GM12878 (cell line): ENCODE measurements around the gene MGAT4B. TPM values are rescaled to one million over a fixed set of nuclear protein-coding genes. Genes with fewer than 3 reads are reported as not detected.

Experiments
- ATAC-seq: fragments of 200-7000 bp; cut with Tn5 transposase; 3 replicates; pipeline ENCODE4 v1.9.1; 2020; ENCODE audit warnings: mild to moderate bottlenecking, moderate library complexity
- BruUV-seq: library from RNA; stranded (reverse); fragments of 400-500 nt; replicated peaks from 2 replicates; lab custom pipeline; 2021; lab: Mats Ljungman, UMichigan
- CTCF ChIA-PET: fragments of 300-600 bp; sonication (Branson Sonifier 250); formaldehyde crosslinking; extraction: SDS; loops from one replicate; lab custom pipeline; 2021; ENCODE audit warnings: inconsistent platforms; lab: Yijun Ruan, JAX
- POLR2A ChIA-PET: fragments of 350-600 bp; formaldehyde crosslinking; extraction: SDS; loops from one replicate; lab custom pipeline; 2021; ENCODE audit warnings: inconsistent platforms; lab: Charles Lee
- RAD21 ChIA-PET: fragments of 300-600 bp; sonication (Branson Sonifier 250); formaldehyde crosslinking; loops from one replicate; lab custom pipeline; 2023; ENCODE audit warnings: antibody characterized with exemption; ENCODE audit not compliant: unreplicated experiment; lab: Charles Lee
- SMC1A ChIA-PET: fragments of 300-600 bp; sonication (Branson Sonifier 250); formaldehyde crosslinking; loops from one replicate; lab custom pipeline; 2023; ENCODE audit not compliant: unreplicated experiment, uncharacterized antibody; lab: Charles Lee
- DNase-seq: peaks from one replicate; pipeline ENCODE4 v3.0.0-alpha.2; 2011; ENCODE audit warnings: low read depth, low spot score
- FAIRE-seq: peaks from 3 replicates; lab custom pipeline; 2011; peaks lifted over from hg19 to GRCh38; lab: Jason Lieb, UNC
- H2AFZ ChIP-seq: 2 replicates; pipeline ENCODE4 v1.6.0; 2011; ENCODE audit warnings: low read depth, low read length, control low read depth; ENCODE audit not compliant: control insufficient read depth
- H3K27ac ChIP-seq: 2 replicates; pipeline ENCODE4 v1.5.1; 2011; ENCODE audit warnings: control low read depth; ENCODE audit not compliant: control insufficient read depth, insufficient read depth
- H3K27me3 ChIP-seq, 2 experiments: replicated peaks in 1 of 2; 2 replicates each; pipeline versions ENCODE4 v1.6.0 to v1.6.1; 2011; ENCODE audit warnings: low read length in 1 of 2; ENCODE audit not compliant: control insufficient read depth in 2 of 2, insufficient read depth in 2 of 2
- H3K36me3 ChIP-seq, 2 experiments: 2 replicates each; pipeline ENCODE4 v1.5.1; 2011; ENCODE audit warnings: low read length in 1 of 2; ENCODE audit not compliant: control insufficient read depth in 2 of 2, insufficient read depth in 2 of 2
- H3K4me1 ChIP-seq: 2 replicates; pipeline ENCODE4 v1.6.1; 2011; ENCODE audit warnings: mild to moderate bottlenecking, low read length, moderate library complexity, mixed read lengths; ENCODE audit not compliant: control insufficient read depth, insufficient read depth
- H3K4me2 ChIP-seq: 2 replicates; pipeline ENCODE4 v1.6.0; 2011; ENCODE audit warnings: control low read depth; ENCODE audit not compliant: control insufficient read depth, insufficient read depth
- H3K4me3 ChIP-seq: fragments of 200-600 bp; sonication (generic); 2 replicates; pipeline ENCODE4 v1.5.1; 2016
- H3K79me2 ChIP-seq: 2 replicates; pipeline ENCODE4 v1.6.0; 2011; ENCODE audit warnings: low read length; ENCODE audit not compliant: control insufficient read depth, insufficient read depth
- H3K9ac ChIP-seq: 2 replicates; pipeline ENCODE4 v1.8.0; 2011; ENCODE audit warnings: low read length, control low read depth, mixed read lengths; ENCODE audit not compliant: control insufficient read depth, insufficient read depth
- H3K9me3 ChIP-seq: replicated peaks from 3 replicates; pipeline ENCODE4 v1.5.1; 2011; ENCODE audit warnings: mild to moderate bottlenecking, low read length; ENCODE audit not compliant: control insufficient read depth, insufficient read depth
- H4K20me1 ChIP-seq: 2 replicates; pipeline ENCODE4 v1.6.0; 2011; ENCODE audit not compliant: control insufficient read depth, insufficient read depth
- BACH1 ChIP-seq: fragments of 450-650 bp; IDR thresholded peaks from 2 replicates; pipeline ENCODE4 v1.6.1; 2017; ENCODE audit warnings: mild to moderate bottlenecking, borderline replicate concordance
- BHLHE40 ChIP-seq, 2 experiments: fragments of 450-650 bp in 1 of 2; IDR thresholded peaks; 2 replicates each; pipeline ENCODE4 v1.6.1; 2011 to 2017; ENCODE audit warnings: low read depth in 2 of 2, borderline replicate concordance in 1 of 2, improper control_type of control experiment in 1 of 2, low read length in 1 of 2, mild to moderate bottlenecking in 1 of 2
- MLLT1 ChIP-seq: fragments of 450-650 bp; IDR thresholded peaks from 2 replicates; pipeline ENCODE4 v1.6.1; 2016; ENCODE audit warnings: mild to moderate bottlenecking
- POLR2A ChIP-seq: IDR thresholded peaks from 2 replicates; pipeline ENCODE4 v1.6.1; 2011; ENCODE audit warnings: low read depth, mild to moderate bottlenecking, low read length
- YBX1 ChIP-seq: fragments of 450-650 bp; IDR thresholded peaks from 2 replicates; pipeline ENCODE4 v1.6.1; 2016; ENCODE audit warnings: antibody characterized with exemption
- ZNF687 ChIP-seq: fragments of 450-650 bp; IDR thresholded peaks from 2 replicates; pipeline ENCODE4 v1.6.1; 2017; ENCODE audit warnings: mild to moderate bottlenecking, moderate library complexity
- WGBS: methylation state at CpG from one replicate; pipeline ENCODE4 v1.1.6; 2016; ENCODE audit warnings: low lambda C conversion rate; ENCODE audit not compliant: insufficient replicate concordance, insufficient coverage; ENCODE audit errors: missing lambda C conversion rate; 5-methylcytosine and 5-hydroxymethylcytosine counted together
- in situ Hi-C: fragments of 300-500 bp; cut with MboI; formaldehyde crosslinking; loops from 9 replicates; pipeline ENCODE4 v1.14.3; 2018; ENCODE audit warnings: mixed read lengths
- intact Hi-C: fragments of 100-400 bp; cut with micrococcal nuclease; formaldehyde crosslinking; loops from one replicate; pipeline ENCODE4 v1.14.2; 2022; ENCODE audit not compliant: unreplicated experiment
- polyA plus RNA-seq, 11 experiments: library from polyadenylated mRNA; depleted of rRNA in 4 of 11; unstranded in 6 of 11; stranded (reverse) in 5 of 11; fragments of >200 nt; fragmentation: Nextera tagmentation in 4 of 11; fragmentation: Illumina TruSeq in 1 of 11; extraction: Ambion mirVana in 4 of 11; extraction: Trizol in 1 of 11; gene quantifications; 1 replicate in 1 of 11; 2 replicates in 10 of 11; pipeline versions ENCODE4 v1.2.1 to v1.2.3, GENCODE V29; 2011 to 2016; ENCODE audit warnings: inconsistent platforms in 2 of 11, missing spikeins in 2 of 11, low read depth in 1 of 11
- total RNA-seq, 4 experiments: library from RNA; depleted of rRNA in 3 of 4; stranded (reverse); fragments of >200 nt in 3 of 4; fragmentation: Illumina TruSeq in 1 of 4; extraction: Trizol in 1 of 4; gene quantifications; 2 replicates each; pipeline versions ENCODE4 v1.2.1 to v1.2.3, GENCODE V29; 2013 to 2021

MGAT4B gene
- total and polyA plus RNA-seq, 10 of the 15 experiments (the other 5 are each of a cell fraction or from before 2014, with no cell fraction given) = 0.60 to 82.5 (median 34.4) TPM; not detected in 1

GRCh38 chr5:179816796-179817469 lies 10.3 kb upstream of the MGAT4B start (continued):
- peak in 1 of 2 experiments; percentile 9; a peak in 1 of 4 replicates for TF ChIP-seq BHLHE40 (IDR thresholded peaks at IDR 0.05; ENCODE audit: borderline replicate concordance in 1 of 2, low read depth in 2 of 2, low read length in 1 of 2)
- TF ChIP-seq POLR2A = peak; percentile 37; the same call in 1 of the 2 replicates
- 0 out of 2 replicates have a peak, but pooled peaks have one; percentile 35 for TF ChIP-seq ZNF687
- TF ChIP-seq YBX1 = no peak

- peak overlapping the region; percentile 58; the same call in 1 of the 2 replicates for H3K9ac ChIP-seq
- TF ChIP-seq BACH1 (no peak), MLLT1 (0 out of 2 replicates have a peak, but pooled peaks have one; percentile 32)
- TF ChIP-seq, all 136 proteins: peak for 1
- peaks cover 28% of the 10 kb centered on the region for H3K4me1 ChIP-seq
- in situ Hi-C loops (loop anchor here (10.0 to 25.0 kb wide), 2 partner anchors 996 to 1692 kb away; partner anchors contain the start of gene MGAT1), intact Hi-C loops (no loop called here)
- ATAC-seq (no peak), FAIRE-seq (no peak), DNase-seq (no peak)
- BruUV-seq = no TSS peak
- H3K9me3 ChIP-seq = no peaks in the 10 kb centered on the region
- H3K36me3 ChIP-seq = no peaks in the 10 kb centered on the region; a peak in 1 of 4 replicates
- SMC1A ChIA-PET = no interaction called here
- CTCF ChIA-PET = no interaction called here
- H3K27ac ChIP-seq = no peak overlapping the region
- peaks cover 11% of the 10 kb centered on the region for H3K79me2 ChIP-seq
- H3K4me2 ChIP-seq = peak overlapping the region; percentile 91; the same call in 1 of the 2 replicates
- POLR2A ChIA-PET = no interaction called here
- RAD21 ChIA-PET = no interaction called here
- 87% methylated on average over 23 of the region's 23 CpGs for WGBS
- H3K27me3 ChIP-seq = no peaks in the 10 kb centered on the region
- H3K4me3 ChIP-seq = no peak overlapping the region
- peak overlapping the region; percentile 10; the same call in 1 of the 2 replicates for H2AFZ ChIP-seq
- H4K20me1 ChIP-seq = no peaks in the 10 kb centered on the region
Measured at GRCh38 chr5:179816401-179816795, 9.7 kb upstream of the MGAT4B start.
